Stimulated activated CD4-positive, alpha-beta T cell treated with anti-CD3 and anti-CD28 coated beads, Interleukin-2, amount 100 ng/mL, for 4 hours (primary cell): ENCODE data around the gene CDH1.

Experiments used
- DNase-seq: peaks from one replicate; pipeline ENCODE4 v3.0.0-alpha.2; 2020; ENCODE audit warnings: low read depth

The CDH1 gene

DNA sequence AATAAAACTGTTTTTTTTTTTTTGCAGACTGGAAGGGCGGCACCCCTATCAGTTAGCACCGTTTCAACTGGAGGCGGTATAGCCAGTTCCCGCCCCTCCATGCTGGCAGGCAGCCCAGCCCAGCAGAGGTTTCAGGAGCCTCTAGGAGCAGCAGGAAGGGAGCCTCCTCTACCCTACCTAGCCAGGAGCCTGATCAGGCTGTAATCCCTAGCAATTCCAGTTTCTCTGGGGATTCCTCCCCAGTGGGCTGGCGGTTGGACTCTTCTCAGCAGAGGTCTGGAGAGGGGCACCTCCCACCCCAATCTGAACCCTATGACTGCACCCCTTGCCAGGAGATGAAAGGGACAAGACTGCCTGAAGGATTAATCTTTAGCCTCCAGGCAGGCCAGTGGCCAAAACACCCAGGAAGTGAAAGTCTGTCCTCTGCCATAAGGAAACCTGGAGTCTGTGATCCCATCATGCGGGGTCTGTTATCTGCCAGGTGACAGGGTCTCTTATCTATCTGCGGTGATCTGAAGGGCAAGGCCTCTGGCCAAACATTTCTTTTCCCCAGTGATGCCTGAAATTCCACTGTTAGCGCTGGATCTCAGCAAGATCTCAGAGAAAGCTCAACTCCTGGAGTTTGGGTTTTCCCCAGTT lies 4.9 kb upstream of the CDH1 start:
- DNase-seq, result no peak

DNA sequence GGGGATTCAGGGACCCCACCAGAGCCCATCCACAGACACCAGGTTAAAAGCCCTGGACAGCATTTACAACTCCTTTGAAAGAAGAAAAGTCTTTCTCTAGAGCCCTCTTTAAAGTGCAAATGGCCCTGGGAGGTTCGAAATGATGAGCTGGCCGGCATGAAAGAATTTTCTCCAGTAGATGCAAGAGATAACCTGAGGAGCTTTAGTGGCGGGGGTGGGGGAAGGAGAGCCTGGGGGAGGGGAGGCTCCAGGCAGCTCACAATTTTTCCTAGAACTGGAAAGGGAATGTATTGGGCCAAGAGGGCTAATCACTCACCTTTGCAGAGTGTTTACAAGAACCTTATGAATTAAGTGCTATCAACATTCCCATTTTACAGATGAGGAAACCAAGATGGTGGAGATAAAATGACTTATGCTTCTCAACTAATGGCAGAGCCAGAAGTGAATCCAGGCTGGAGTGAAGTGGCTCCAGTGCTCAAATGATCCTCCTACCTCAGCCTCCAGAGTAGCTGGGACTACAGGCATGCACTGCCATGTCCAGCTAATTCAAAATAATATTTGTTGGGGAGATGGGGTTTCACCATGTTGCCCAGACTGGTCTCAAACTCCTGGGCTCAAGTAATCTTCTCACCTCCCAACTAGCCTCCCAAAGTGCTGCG lies 4.2 kb upstream of the CDH1 start:
- DNase-seq, result no peak

DNA sequence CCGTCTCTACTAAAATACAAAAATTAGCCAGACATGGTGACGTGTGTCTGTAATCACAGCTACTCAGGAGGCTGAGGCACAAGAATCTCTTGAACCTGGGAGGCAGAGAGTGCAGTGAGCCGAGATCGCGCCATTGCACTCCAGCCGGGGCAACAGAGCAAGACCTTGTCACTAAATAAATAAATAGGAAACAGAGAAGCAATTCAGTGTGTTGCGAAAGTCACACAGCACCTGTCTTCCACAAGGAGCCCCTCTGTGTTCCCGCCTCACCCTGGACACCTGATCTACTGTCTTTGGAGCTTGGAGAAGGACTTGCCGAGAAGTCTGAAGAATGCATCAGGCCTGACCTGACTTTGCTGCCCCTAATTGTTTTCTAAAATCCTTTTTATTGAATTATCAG lies 3.5 kb upstream of the CDH1 start:
- DNase-seq, result no peak

DNA sequence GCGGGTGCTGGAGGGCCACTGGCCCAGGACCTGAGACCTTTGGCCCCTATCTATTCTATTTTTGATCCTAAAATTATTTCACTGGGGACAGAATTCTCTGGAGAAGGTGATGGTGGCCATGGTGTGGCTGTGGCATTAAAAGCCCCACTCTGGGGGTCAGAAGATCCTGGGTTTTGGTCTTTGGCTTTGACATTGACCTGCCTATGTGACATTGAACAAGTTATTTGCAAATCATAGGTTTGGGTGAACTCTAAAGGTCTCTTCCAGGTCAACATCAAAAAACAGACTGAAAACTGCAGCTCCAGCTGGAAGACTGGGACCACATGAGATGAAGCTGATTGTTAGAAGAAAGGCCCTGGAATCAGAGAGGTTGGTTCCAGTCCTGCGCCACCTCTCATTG lies 2.3 kb upstream of the CDH1 start:
- no peak for DNase-seq

DNA sequence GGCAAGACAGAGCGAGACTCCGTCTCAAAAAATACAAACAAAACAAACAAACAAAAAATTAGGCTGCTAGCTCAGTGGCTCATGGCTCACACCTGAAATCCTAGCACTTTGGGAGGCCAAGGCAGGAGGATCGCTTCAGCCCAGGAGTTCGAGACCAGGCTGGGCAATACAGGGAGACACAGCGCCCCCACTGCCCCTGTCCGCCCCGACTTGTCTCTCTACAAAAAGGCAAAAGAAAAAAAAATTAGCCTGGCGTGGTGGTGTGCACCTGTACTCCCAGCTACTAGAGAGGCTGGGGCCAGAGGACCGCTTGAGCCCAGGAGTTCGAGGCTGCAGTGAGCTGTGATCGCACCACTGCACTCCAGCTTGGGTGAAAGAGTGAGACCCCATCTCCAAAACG lies 531 bp upstream of the CDH1 start:
- DNase-seq, result no peak

DNA sequence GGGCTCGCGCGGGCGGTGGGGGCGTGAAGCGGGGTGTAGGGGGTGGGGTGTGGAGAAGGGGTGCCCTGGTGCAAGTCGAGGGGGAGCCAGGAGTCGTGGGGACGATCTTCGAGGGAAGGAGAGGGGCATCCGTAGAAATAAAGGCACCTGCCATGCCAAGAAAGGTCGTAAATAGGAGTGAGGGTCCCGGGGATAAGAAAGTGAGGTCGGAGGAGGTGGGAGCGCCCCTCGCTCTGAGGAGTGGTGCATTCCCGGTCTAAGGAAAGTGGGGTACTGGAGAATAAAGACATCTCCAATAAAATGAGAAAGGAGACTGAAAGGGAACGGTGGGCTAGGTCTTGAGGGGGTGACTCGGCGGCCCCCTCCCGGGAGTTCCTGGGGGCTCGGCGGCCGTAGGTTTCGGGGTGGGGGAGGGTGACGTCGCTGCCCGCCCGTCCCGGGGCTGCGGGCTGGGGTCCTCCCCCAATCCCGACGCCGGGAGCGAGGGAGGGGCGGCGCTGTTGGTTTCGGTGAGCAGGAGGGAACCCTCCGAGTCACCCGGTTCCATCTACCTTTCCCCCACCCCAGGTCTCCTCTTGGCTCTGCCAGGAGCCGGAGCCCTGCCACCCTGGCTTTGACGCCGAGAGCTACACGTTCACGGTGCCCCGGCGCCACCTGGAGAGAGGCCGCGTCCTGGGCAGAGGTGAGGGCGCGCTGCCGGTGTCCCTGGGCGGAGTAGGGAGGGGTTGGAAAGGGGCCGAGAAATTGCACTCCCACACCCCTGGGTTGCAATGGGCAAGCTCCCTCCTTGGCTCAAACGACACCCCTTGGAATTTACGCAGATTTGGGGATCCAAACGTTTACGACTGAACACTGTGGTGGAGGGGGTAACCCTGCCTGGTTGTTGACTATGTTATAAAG lies 888 bp downstream of the CDH1 start:
- DNase-seq, result no peak

DNA sequence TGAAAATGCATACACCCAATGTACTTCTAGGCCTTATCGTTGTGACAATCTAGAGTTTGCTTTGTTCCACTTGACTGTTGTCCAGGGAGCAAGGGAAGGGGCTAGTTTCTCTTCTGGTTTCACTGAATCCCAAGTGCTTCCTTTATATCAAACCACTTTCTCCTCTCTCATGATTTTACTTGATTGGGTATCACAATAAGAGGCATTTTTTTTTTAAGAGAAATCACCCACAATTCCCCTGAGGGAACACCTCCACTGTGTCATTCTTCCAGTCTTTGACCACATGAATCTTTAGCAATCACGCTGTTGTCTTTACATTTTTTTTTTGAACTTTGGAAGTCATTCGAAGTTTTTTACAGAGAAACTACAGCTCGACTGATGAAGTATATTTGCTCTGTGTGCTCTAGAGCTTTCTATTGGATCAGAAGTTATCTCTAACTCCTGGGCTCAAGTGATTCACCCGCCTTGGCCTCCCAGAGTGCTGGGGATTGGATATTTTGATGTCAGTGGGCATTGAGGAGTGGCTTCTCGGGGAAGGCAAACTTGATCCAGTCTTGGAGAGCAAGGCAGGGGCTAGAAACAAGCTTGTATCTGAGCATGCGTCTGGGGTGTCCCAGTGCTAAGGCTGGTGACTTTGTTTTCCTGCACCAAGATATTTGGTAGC lies 3.0 kb downstream of the CDH1 start:
- DNase-seq, result no peak

DNA sequence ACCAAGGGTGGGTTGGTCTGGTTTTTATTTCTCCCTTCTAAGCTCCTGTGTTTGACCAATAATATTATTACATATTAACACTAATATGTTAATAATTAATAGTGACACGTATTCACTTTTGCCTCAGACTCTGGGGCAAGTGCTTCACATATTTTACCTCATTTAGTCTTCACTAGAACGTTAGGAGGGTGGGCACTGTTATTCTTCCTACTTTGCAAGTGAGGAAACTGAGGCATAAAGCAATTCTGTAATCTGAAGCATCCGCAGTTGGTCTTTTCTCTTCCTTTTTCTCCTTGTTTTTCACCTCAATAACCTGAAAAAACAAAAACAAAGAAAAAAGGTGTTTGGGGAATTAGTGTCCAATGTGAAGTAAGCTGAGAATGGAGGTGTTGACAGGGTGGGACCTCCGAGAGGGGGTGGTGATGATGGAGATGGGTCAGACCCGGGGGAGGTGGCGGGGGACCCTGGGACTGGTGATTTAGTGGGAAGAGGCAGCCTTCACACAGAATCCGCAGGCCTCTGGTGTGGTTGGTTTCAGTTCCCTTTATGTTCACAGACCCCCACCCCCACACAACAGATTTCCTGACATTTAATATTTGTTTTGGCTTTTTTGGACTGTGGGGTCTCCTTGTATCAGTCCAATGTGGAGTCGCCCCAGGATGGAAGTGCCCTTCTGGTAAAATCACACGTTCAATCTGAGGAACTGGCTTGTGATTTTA lies 3.7 kb downstream of the CDH1 start:
- no peak for DNase-seq

DNA sequence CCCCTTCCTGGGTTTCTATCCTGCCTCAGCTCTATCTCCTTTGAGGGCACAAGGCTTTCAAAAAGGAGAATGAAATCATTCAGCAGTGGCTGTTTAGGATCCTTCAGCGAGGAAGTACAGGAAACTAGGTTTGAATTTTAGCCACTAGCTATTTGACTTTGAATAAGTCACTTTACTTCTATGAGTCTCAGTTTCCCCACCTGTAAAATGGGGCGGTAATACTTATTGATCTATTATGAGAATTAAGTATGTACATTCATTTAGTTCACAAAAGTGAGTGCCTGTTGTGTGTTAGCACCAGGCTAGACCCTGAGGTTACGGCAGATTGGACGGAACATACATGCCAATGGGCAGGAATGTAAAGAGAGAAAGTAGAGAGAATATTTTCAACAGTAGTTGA lies 6.6 kb downstream of the CDH1 start:
- no peak for DNase-seq

DNA sequence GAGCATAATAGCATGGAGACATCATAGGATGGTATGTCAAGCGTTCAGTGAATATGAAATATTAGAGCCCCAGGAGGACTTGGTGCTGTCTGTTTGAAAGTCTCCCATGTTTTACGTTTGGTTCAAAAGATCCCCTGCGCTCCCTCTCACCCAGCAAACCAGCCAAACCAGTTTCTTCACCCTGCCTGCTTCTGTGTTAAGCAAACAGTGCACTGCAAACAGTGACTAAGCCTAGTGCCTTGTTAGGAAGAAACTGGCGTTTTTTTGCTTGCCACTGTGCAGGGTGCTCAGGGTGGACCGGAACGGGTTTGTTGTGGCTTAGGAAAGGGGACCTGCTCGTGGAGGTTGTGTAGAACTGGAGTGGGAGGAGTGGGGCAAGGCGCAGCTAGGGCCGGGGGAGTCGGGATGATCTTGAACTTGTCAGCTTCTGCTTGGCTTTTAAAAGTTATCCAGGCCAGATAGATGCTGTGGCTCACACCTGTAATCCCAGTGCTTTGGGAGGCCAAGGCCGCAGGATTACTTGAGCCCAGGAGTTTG lies 7.7 kb downstream of the CDH1 start:
- DNase-seq, result no peak

DNA sequence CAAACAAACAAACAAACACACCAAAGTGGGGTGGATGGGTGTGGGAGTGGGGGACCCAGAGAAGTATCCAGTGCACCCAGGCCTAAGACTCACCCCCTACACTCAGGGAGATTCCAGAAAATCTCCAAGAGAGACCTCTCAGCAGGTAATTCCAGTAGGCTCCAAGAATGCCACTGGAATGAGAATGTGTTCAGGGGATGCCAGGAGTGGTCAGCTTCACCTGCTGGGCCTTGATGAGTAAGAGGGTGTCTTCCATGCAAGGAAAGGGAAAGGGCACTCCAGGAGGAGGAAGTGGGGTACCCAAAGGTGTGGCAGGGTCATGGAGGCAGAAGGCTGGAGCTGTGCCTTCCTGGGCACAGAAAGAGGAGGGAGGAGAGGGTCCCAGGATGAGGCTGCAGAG lies 9.9 kb downstream of the CDH1 start:
- no peak for DNase-seq

DNA sequence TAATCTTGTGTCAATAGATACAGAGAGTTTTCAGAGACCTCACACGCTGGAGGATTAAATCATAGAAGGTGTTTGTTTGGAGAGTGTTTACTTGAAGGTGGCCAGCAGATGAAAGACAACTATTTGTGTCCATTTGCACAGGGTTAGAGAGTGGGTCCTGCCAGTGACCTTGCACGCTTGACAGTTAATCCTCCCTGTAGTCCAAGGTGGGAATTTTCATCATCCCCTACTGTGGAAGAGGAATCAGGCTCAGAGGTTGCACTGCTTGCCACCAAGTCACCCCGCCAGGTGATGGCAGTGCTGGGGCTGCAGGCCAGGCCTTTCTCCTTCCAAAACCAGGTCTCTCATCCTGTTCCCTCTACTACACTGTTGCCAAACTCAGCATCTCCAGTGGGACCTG lies 12.3 kb downstream of the CDH1 start:
- no peak for DNase-seq

DNA sequence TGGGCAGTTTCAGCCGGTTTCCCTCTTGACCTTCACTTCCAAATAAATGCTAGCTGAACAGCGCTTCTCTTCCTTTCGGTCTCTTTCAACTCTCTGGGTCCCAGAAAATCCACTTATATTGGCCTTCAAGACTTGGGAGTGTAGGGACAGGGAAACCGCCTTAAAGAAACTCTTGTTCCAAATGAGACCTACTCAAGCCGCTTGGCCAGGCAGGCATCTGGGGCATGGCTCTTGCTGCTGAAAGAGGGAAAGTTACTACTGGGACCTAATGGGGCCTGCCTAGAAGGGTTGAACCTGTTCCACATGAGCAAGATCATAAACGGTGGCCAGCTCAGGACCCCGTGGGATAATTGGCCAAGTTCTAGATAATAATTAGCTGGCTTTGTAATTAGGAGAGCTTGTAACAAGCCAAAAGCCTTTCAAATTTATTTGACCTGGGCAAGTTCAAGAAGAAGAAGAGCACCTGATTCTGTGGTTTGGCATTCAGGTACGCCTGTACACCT lies 13.2 kb downstream of the CDH1 start:
- no peak for DNase-seq

DNA sequence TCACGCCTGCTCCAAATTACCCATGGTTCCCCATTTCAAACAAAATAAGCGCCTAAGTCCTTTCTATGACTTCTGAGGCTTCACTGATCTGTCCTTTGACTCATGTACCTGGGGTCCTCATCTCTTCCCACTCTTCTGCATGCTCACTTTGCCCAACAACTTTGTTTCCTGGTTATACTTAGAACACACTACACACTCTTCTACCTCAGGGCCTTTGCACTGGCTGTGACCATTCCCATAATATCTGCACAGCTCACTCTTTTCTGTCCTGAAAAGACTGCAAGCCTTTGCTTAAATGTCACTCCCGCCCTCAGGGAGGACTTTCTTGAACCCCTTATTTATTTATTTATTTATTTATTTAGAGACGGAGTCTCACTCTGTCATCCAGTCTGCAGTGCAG lies 14.1 kb downstream of the CDH1 start:
- DNase-seq, result no peak

DNA sequence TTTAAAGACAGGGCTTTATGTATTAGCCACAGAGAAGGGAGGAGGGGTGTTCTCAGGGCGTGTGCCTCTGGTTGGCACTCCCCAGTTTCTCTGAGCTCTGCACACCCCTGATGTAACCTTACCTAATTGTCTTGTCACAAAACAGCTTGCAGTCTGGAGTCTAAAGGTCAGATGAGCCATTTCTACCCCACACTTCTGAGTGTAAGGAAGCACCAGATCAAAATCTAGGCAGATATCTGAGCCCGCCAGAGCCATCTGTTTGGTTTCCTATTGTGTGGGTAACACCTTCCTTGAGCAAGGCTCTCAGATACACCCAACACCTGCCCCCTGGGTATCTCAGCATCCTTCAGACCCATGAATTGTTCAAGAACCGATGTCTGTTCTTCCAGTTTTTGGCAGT lies 15.5 kb downstream of the CDH1 start:
- no peak for DNase-seq

DNA sequence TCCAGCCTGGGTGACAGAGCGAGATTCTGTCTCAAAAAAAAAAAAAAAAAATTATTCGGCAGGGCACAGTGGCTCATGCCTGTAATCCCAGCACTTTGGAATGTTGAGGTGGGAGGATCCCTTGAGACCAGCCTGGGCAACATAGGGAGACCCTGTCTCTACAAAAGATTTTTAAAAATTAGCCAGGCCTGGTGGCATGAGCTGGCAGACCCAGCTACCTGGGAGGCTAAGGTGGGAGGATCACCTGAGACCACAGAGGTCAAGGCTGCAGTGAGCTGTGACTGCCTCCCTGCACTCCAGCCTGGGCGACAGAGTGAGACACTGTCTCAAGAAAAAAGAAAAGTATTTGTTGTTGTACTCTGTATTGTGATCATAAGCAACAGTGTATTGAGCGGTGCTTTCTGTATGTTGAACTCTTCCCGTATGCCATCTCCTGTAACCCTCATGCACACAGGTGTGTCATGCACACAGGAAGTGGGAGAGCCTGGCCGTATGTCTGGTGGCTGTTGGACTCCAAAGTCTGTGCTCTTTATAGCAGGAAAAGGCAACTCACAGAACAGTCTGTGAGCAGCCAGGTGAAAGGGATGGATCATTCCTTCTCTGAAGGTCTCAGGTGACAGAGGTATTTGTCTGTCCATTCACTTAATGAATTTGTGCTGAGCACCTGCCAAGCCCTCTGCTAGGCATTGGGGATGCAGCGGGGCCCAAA lies 17.1 kb downstream of the CDH1 start:
- DNase-seq, result no peak

DNA sequence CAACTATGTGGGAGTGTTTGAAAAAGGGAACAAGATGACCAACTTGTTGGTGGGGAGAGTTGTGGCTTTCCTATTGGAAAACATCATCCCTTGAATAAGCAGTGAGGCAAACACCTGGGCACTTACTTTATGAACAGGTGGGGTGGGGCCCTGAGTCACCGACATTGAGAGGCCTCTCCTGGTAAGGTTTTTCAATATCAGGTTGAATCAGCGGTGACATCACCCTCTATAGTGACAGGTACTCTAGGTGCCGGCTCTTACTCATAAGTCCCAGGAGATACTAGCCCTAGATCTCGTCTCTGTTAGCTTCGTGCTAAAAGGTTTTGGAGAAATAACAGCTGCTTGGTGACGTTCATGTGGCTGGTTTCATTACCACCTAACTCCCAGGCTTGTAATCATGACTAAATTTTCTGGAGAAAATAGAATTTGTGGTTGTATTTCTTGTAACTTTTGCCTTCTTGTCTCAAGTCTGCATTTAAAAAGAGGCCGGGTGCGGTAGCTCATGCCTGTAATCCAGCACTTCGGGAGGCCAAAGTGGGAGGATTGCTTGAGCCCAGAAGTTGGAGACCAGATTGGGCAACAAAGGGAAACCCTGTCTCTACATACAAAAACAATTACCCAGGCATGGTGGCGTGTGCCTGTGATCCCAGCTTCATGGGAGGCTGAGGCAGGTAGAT lies 19.3 kb downstream of the CDH1 start:
- peak; percentile 37 for DNase-seq

DNA sequence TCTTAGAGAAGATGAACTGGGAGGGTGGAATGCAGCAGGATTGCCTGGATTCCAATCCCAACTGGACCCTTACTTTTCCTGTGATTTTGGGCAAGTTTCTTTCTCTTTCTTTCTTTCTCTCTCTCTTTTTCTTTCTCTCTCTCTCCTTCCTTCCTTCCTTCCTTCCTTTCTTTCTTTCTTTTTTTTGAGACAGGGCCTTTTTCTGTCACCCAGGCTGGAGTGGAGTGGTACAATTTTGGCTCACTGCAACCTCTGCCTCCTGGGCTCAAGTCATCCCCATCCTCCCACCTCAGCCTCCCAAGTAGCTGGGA lies 20.5 kb downstream of the CDH1 start:
- no peak for DNase-seq

DNA sequence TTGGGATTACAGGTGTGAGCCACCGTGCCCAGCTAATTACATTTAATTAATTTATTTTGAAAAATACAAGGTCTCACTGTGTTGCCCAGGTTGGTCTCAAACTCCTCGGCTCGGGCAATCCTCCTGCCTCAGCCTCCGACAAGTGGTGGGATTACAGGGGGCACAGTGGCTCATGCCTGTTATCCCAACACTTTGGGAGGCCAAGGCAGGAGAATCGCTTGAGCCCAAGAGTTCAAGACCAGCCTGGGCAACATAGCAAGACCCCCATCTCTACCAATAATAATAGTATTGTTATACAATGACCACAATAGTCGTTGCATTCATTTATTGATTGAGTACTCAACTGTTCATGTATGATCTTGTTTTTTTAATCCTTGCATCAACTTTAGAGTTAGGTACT lies 22.0 kb downstream of the CDH1 start:
- DNase-seq, result no peak

DNA sequence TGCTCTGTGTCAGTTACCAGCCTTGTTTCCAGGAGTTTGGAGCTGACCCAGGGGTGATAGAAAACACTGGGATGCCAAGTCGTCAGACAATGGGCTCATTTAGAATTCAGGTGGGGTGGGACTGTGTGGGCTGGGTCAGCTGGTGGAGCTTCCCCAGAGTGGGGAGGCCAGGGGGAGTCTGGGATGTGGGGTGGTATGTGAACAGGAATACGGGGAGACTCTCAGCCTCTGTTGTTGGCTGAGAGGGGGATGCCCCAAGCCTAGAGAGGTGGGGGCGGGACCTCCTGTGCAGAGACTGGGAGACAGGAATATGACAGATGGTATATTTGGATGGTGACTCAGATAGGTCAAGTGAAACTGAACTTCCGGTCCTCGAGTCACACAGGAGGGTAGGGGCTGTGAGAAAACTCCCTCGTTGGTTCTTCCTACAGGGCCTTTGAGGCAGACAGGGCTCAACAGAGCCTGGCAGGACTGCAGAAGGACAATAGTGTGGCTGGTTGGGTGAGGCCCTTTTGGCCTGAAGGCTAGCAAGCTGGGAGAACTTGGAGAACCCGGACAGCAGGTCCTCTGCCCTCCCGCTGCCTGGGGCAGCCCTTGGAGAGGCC lies 23.7 kb downstream of the CDH1 start:
- DNase-seq, result peak; percentile 21
